Panc1 (cell line): Measurements from ENCODE around the gene TGFB2. TPM values are rescaled to one million over a fixed set of nuclear protein-coding genes. Genes with fewer than 3 reads are reported as not detected.

Experiments
- ATAC-seq: fragments of 200-7000 bp; cut with Tn5 transposase; 2 replicates; pipeline ENCODE4 v1.9.1; 2020; ENCODE audit warnings: mild to moderate bottlenecking, moderate library complexity
- BruUV-seq: library from RNA; stranded (reverse); fragments of 400-500 nt; replicated peaks from 2 replicates; lab custom pipeline; 2021; lab: Mats Ljungman, UMichigan
- CTCF ChIA-PET: fragments of 300-600 bp; sonication (Branson Sonifier 250); formaldehyde crosslinking; loops from one replicate; lab custom pipeline; 2022; ENCODE audit warnings: antibody characterized with exemption; lab: Charles Lee
- POLR2A ChIA-PET: fragments of 300-600 bp; sonication (Branson Sonifier 250); formaldehyde crosslinking; loops from one replicate; lab custom pipeline; 2022; ENCODE audit warnings: antibody characterized with exemption; lab: Charles Lee
- DNase-seq: peaks from one replicate; pipeline ENCODE4 v3.0.0-alpha.2; 2010; ENCODE audit warnings: low read depth, low spot score
- H3K27ac ChIP-seq: 2 replicates; pipeline ENCODE4 v1.5.1; 2011; ENCODE audit warnings: mild to moderate bottlenecking, low read length, inconsistent platforms
- H3K27me3 ChIP-seq: fragments of 200-500 bp; sonication (Bioruptor generic); 2 replicates; pipeline ENCODE4 v1.6.0; 2014; ENCODE audit warnings: low read length, inconsistent platforms; ENCODE audit not compliant: control insufficient read depth, insufficient read depth
- H3K36me3 ChIP-seq: fragments of 200-500 bp; sonication (Bioruptor generic); 2 replicates; pipeline ENCODE4 v1.5.1; 2014; ENCODE audit warnings: inconsistent platforms, mild to moderate bottlenecking, low read length, moderate library complexity; ENCODE audit not compliant: control insufficient read depth, insufficient read depth
- H3K4me1 ChIP-seq: 2 replicates; pipeline ENCODE4 v1.5.1; 2011; ENCODE audit warnings: inconsistent platforms, mild to moderate bottlenecking, low read length, moderate library complexity; ENCODE audit not compliant: control insufficient read depth, insufficient read depth
- H3K4me3 ChIP-seq, 2 experiments: 2 replicates each; pipeline ENCODE4 v1.5.1; 2011 to 2012; ENCODE audit warnings: low read depth in 2 of 2, low read length in 2 of 2, mild to moderate bottlenecking in 2 of 2, inconsistent platforms in 1 of 2, moderate library complexity in 1 of 2
- H3K9me3 ChIP-seq: fragments of 200-500 bp; sonication (Bioruptor generic); 2 replicates; pipeline ENCODE4 v1.5.1; 2014; ENCODE audit warnings: low read depth, mild to moderate bottlenecking, inconsistent platforms, low read length, moderate library complexity; ENCODE audit not compliant: control insufficient read depth, insufficient read depth
- CTCF ChIP-seq: fragments of 450-650 bp; IDR thresholded peaks from 2 replicates; pipeline ENCODE4 v1.5.1; 2017; ENCODE audit warnings: mild to moderate bottlenecking
- POLR2AphosphoS5 ChIP-seq: IDR thresholded peaks from 2 replicates; pipeline ENCODE4 v1.6.1; 2012; ENCODE audit warnings: mild to moderate bottlenecking, low read depth, low read length, moderate library complexity
- REST ChIP-seq, 2 experiments: IDR thresholded peaks; 2 replicates each; pipeline ENCODE4 v1.6.1; 2011 to 2012; ENCODE audit warnings: low read depth in 2 of 2, control low read depth in 1 of 2, low read length in 1 of 2, mild to moderate bottlenecking in 1 of 2, moderate library complexity in 1 of 2; ENCODE audit not compliant: insufficient read depth in 1 of 2
- SIN3A ChIP-seq: IDR thresholded peaks from 2 replicates; pipeline ENCODE4 v1.6.1; 2012; ENCODE audit warnings: low read depth, mild to moderate bottlenecking, low read length, moderate library complexity, borderline replicate concordance; ENCODE audit not compliant: insufficient read depth
- TCF7L2 ChIP-seq: IDR thresholded peaks from 2 replicates; pipeline ENCODE4 v1.6.1; 2011; ENCODE audit warnings: mild to moderate bottlenecking, low read depth, low read length, inconsistent platforms
- in situ Hi-C: cut with HindIII; loops from 2 replicates; pipeline ENCODE4 v1.10.0; 2016; ENCODE audit warnings: low sequenced_read_pairs, low pct_unique_long_range_greater_than_20kb
- intact Hi-C: fragments of 100-400 bp; cut with micrococcal nuclease; formaldehyde crosslinking; loops from one replicate; pipeline ENCODE4 v1.10.0; 2022; ENCODE audit not compliant: unreplicated experiment
- total RNA-seq: library from RNA; stranded (reverse); gene quantifications from one replicate; pipeline ENCODE4 v1.2.1, GENCODE V29; 2021; ENCODE audit not compliant: unreplicated experiment

The TGFB2 gene
- total RNA-seq, 1 experiment from 2014 or later = 58.9 TPM

GRCh38 chr1:218374401-218375353 is 29.5 kb downstream of the TGFB2 start:
- no peak for DNase-seq
- peak overlapping the region in 1 of 2 experiments; percentile 9; a peak in 2 of 4 replicates for H3K4me3 ChIP-seq
- ChIA-PET CTCF (no interaction called here), POLR2A (interaction anchor here (0.5 kb wide), 1 partner anchor 11 kb away, joined by 3 read pairs; no protein-coding TSS in a partner anchor)
- intact Hi-C loops = no loop called here
- BruUV-seq = no TSS peak
- no peaks in the 10 kb centered on the region for H3K27me3 ChIP-seq
- H3K36me3 ChIP-seq = no peaks in the 10 kb centered on the region; the same call in 1 of the 2 replicates
- no peaks in the 10 kb centered on the region for H3K9me3 ChIP-seq
- TF ChIP-seq CTCF = no peak
- no peak for TF ChIP-seq POLR2AphosphoS5
- no peak for TF ChIP-seq REST (IDR thresholded peaks at IDR 0.05; ENCODE audit: insufficient read depth in 1 of 2, low read depth in 2 of 2, low read length in 1 of 2)
- TF ChIP-seq SIN3A = no peak
- TF ChIP-seq TCF7L2 = no peak; the same call in 1 of the 2 replicates
- in situ Hi-C loops = no loop called here
- peak overlapping the region; percentile 100 for H3K27ac ChIP-seq
- peaks cover 96% of the 10 kb centered on the region for H3K4me1 ChIP-seq
- ATAC-seq = no peak

GRCh38 chr1:218376722-218377121 is 31.6 kb downstream of the TGFB2 start:
- CTCF ChIA-PET = no interaction called here
- peak overlapping the region in 1 of 2 experiments; percentile 28; a peak in 1 of 4 replicates for H3K4me3 ChIP-seq
- BruUV-seq = no TSS peak
- H3K27me3 ChIP-seq = no peaks in the 10 kb centered on the region
- H3K27ac ChIP-seq = peak overlapping the region; percentile 100
- peaks cover 97% of the 10 kb centered on the region for H3K4me1 ChIP-seq
- ATAC-seq (peak; percentile 48), DNase-seq (no peak)
- H3K9me3 ChIP-seq = no peaks in the 10 kb centered on the region
- in situ Hi-C loops (no loop called here), intact Hi-C loops (no loop called here)
- H3K36me3 ChIP-seq = no peaks in the 10 kb centered on the region
- TF ChIP-seq CTCF (no peak), POLR2AphosphoS5 (no peak), TCF7L2 (no peak), SIN3A (no peak), REST (IDR thresholded peaks at IDR 0.05; ENCODE audit: insufficient read depth in 1 of 2, low read depth in 2 of 2, low read length in 1 of 2) (no peak)
- POLR2A ChIA-PET = interaction anchor here (1.4 kb wide), 1 partner anchor 28 kb away, joined by 4 read pairs; no protein-coding TSS in a partner anchor
